ENCODE data around the gene EMC9.

DNA sequence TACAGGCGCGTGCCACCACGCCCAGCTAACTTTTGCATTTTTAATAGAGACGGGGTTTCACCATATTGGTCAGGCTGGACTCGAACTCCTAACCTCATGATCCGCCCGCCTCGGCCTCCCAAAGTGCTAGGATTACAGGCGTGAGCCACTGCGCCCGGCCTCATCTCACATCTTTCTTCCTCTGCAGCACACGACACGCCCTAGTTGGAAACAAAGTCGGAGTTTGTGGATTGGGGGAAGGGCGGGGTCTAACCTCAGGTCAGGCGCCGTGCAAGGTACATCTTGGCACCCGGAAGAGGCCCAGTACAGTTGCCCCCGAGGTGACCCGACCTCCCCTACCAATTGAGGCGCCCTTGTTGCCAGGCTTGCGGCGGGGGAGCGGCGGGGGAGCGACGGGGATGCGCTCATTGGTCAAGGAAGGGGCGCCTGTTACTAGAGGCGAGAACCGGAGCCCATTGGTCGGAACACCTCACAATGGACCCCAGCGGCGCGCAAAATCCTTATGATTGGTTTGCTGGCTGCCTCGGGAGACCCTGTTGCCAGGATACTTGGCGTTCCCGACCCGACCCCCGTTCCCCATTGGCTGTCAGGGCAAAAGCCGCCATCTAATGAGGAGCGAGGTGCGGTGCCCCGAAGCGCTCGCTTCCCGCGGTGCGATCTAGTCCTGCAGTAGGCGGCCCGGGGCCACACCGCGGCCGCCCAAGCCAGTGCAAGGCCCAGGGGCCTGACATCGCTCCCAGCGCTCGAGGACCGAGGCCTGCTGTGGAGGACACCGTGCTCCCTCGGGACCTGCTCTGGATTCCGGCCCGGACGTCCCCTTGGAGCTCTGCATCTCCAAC lies 30.2 kb upstream of the EMC9 start, which contains the start of gene REC8:
- TF ChIP-seq TAF1 (IDR thresholded peaks at IDR 0.05; ENCODE audit: borderline replicate concordance, insufficient read depth, low read length) (no peak), SIN3A (IDR thresholded peaks at IDR 0.05; ENCODE audit: borderline replicate concordance, insufficient read depth, low read length) (no peak), POLR2AphosphoS5 (IDR thresholded peaks at IDR 0.05; ENCODE audit: low read depth, low read length) (no peak)

All from PFSK-1 (cell line).